Measurements from ENCODE around the gene SERTAD4.

DNA sequence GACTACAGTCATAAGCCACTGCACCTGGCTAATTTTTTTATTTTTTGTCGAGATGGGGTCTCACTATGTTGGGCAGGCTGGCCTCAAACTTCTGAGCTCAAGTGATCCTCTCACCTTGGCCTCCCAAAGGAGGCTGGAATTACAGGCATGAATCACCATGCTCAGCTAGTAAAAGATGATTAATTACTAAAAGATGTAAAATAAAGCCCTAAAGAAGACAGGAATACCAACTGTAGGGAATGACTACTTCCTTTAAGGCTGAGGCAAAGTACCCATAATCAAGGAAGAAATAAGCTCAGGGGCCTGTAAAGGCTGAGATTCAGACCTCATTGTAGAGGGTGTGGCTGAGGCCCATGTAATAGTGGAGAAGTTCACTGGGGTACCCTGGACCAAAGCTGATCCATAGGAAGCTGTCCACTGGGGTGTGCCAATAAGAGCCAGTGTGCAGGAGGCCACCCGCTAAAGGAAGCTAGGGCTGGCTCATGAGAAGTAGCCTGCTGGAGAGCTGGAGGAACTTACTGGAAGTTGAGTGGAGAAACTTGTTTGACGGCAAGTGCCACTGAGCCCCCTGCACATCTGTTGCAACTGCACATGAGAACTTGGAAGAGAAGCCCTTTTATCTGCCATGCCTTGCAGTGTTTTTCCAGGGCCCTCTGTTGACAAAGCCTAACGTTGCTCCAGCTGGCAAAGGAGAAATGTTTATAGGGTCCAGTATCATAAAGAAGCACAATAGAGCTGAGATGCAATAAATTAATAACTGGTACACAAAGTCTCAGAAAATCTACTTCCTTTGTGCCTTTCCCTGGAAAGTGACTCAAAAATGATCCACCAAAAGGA, 17.8 kb upstream of the SERTAD4 start:
- TF ChIP-seq POLR2A (IDR thresholded peaks at IDR 0.05) = no peak
- TF ChIP-seq, protein P1, sequence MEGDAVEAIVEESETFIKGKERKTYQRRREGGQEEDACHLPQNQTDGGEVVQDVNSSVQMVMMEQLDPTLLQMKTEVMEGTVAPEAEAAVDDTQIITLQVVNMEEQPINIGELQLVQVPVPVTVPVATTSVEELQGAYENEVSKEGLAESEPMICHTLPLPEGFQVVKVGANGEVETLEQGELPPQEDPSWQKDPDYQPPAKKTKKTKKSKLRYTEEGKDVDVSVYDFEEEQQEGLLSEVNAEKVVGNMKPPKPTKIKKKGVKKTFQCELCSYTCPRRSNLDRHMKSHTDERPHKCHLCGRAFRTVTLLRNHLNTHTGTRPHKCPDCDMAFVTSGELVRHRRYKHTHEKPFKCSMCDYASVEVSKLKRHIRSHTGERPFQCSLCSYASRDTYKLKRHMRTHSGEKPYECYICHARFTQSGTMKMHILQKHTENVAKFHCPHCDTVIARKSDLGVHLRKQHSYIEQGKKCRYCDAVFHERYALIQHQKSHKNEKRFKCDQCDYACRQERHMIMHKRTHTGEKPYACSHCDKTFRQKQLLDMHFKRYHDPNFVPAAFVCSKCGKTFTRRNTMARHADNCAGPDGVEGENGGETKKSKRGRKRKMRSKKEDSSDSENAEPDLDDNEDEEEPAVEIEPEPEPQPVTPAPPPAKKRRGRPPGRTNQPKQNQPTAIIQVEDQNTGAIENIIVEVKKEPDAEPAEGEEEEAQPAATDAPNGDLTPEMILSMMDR (IDR thresholded peaks at IDR 0.05) = no peak
